H1 (cell line): Measurements from ENCODE around the gene ARHGAP28. TPM values are rescaled to one million over a fixed set of nuclear protein-coding genes. Genes with fewer than 3 reads are reported as not detected.

ENCODE experiments used
- CTCF ChIA-PET: fragments of 300-600 bp; sonication (Branson Sonifier 250); formaldehyde crosslinking; loops from one replicate; lab custom pipeline; 2021; ENCODE audit not compliant: partially characterized antibody; lab: Charles Lee
- POLR2A ChIA-PET: fragments of 300-600 bp; sonication (Branson Sonifier 250); formaldehyde crosslinking; loops from one replicate; lab custom pipeline; 2021; ENCODE audit warnings: inconsistent platforms; ENCODE audit not compliant: partially characterized antibody; lab: Charles Lee
- DNase-seq, 2 experiments: peaks; one replicate each; pipeline versions ENCODE4 v3.0.0 to v3.0.0-alpha.2; 2010 to 2022; ENCODE audit warnings: low spot score in 2 of 2, low read depth in 1 of 2, mixed read lengths in 1 of 2
- FAIRE-seq: peaks from 2 replicates; lab custom pipeline; 2011; peaks lifted over from hg19 to GRCh38; lab: Jason Lieb, UNC
- H2AFZ ChIP-seq: 2 replicates; pipeline ENCODE4 v1.8.1; 2012; ENCODE audit warnings: low read length, inconsistent platforms
- H2AK5ac ChIP-seq: 2 replicates; pipeline ENCODE4 v1.6.1; 2013; ENCODE audit warnings: low read depth, low read length
- H2BK120ac ChIP-seq: replicated peaks from 2 replicates; pipeline ENCODE3; 2013; ENCODE audit warnings: low read depth, low read length, inconsistent platforms
- H2BK12ac ChIP-seq: 2 replicates; pipeline ENCODE4 v1.6.1; 2013; ENCODE audit warnings: low read depth, low read length
- H2BK15ac ChIP-seq: 2 replicates; pipeline ENCODE4 v1.6.1; 2013; ENCODE audit warnings: low read length
- H2BK20ac ChIP-seq: 2 replicates; pipeline ENCODE4 v1.6.1; 2013; ENCODE audit warnings: low read length
- H2BK5ac ChIP-seq: 2 replicates; pipeline ENCODE4 v1.6.1; 2013; ENCODE audit warnings: low read depth, low read length
- H3K14ac ChIP-seq: 2 replicates; pipeline ENCODE4 v1.6.1; 2013; ENCODE audit warnings: inconsistent platforms; ENCODE audit not compliant: insufficient read length
- H3K18ac ChIP-seq: 2 replicates; pipeline ENCODE4 v1.6.1; 2013; ENCODE audit warnings: low read length; ENCODE audit errors: extremely low read depth
- H3K23ac ChIP-seq: 2 replicates; pipeline ENCODE4 v1.6.1; 2013; ENCODE audit warnings: inconsistent platforms; ENCODE audit not compliant: insufficient read length
- H3K23me2 ChIP-seq: 2 replicates; pipeline ENCODE4 v1.6.1; 2013; ENCODE audit warnings: low read depth, low read length
- H3K27ac ChIP-seq: 2 replicates; pipeline ENCODE4 v1.6.1; 2011; ENCODE audit warnings: low read depth, low read length, inconsistent platforms
- H3K27me3 ChIP-seq, 4 experiments: replicated peaks in 1 of 4; 1 replicate in 1 of 4; 2 replicates in 3 of 4; pipeline versions ENCODE4 v1.6.1 to v1.8.1; 2011 to 2013; ENCODE audit warnings: low read length in 3 of 4, mild to moderate bottlenecking in 3 of 4, inconsistent platforms in 2 of 4, mixed read lengths in 2 of 4, moderate library complexity in 1 of 4; ENCODE audit not compliant: control insufficient read depth in 3 of 4, insufficient read depth in 3 of 4; ENCODE audit errors: extremely low read depth in 1 of 4
- H3K36me3 ChIP-seq, 4 experiments: 2 replicates each; pipeline versions ENCODE4 v1.6.1 to v1.8.1; 2011 to 2013; ENCODE audit warnings: mild to moderate bottlenecking in 4 of 4, low read length in 3 of 4, moderate library complexity in 2 of 4, control low read depth in 1 of 4, inconsistent platforms in 1 of 4; ENCODE audit not compliant: insufficient read depth in 4 of 4, control insufficient read depth in 2 of 4
- H3K4ac ChIP-seq: replicated peaks from 2 replicates; pipeline ENCODE3; 2013; ENCODE audit warnings: low read length, low read depth, mixed read lengths, inconsistent platforms; ENCODE audit not compliant: insufficient read length
- H3K4me1 ChIP-seq, 4 experiments: replicated peaks in 1 of 4; 1 replicate in 1 of 4; 2 replicates in 3 of 4; pipeline versions ENCODE4 v1.6.1 to v1.8.1; 2011 to 2013; ENCODE audit warnings: low read length in 3 of 4, inconsistent platforms in 2 of 4, mixed read lengths in 1 of 4; ENCODE audit not compliant: insufficient read depth in 4 of 4, control insufficient read depth in 3 of 4
- H3K4me2 ChIP-seq, 2 experiments: 2 replicates each; pipeline versions ENCODE4 v1.6.1 to v1.8.1; 2011 to 2013; ENCODE audit warnings: low read depth in 2 of 2, low read length in 2 of 2, control low read depth in 1 of 2, inconsistent platforms in 1 of 2, mild to moderate bottlenecking in 1 of 2; ENCODE audit not compliant: insufficient read depth in 1 of 2
- H3K4me3 ChIP-seq, 4 experiments: fragments of 200-600, 300-600 bp in 1 of 4; sonication (generic), shearing (Covaris generic), sonication (Bioruptor Twin) in 1 of 4; 2 replicates each; pipeline versions ENCODE4 v1.5.1 to v1.8.1; 2011 to 2016; ENCODE audit warnings: low read length in 4 of 4, low read depth in 3 of 4, control low read depth in 2 of 4, inconsistent platforms in 2 of 4, mild to moderate bottlenecking in 2 of 4, mixed read lengths in 1 of 4, moderate library complexity in 1 of 4; ENCODE audit not compliant: insufficient read depth in 2 of 4; ENCODE audit errors: extremely low read depth in 1 of 4
- H3K56ac ChIP-seq: replicated peaks from 2 replicates; pipeline ENCODE3; 2013; ENCODE audit warnings: low read depth, mild to moderate bottlenecking, mixed read lengths, low read length, inconsistent platforms; ENCODE audit not compliant: insufficient read length
- H3K79me1 ChIP-seq: 2 replicates; pipeline ENCODE4 v1.6.1; 2013; ENCODE audit warnings: low read depth, low read length, control low read depth
- H3K79me2 ChIP-seq, 2 experiments: 2 replicates each; pipeline versions ENCODE4 v1.6.1 to v1.8.1; 2012 to 2013; ENCODE audit warnings: low read length in 2 of 2, mild to moderate bottlenecking in 2 of 2, inconsistent platforms in 1 of 2; ENCODE audit not compliant: insufficient read depth in 2 of 2, control insufficient read depth in 1 of 2
- H3K9ac ChIP-seq, 4 experiments: replicated peaks in 1 of 4; 1 replicate in 1 of 4; 2 replicates in 3 of 4; pipeline versions ENCODE4 v1.6.1 to v1.8.1; 2011 to 2013; ENCODE audit warnings: low read depth in 3 of 4, low read length in 3 of 4, control low read depth in 2 of 4, mild to moderate bottlenecking in 2 of 4, moderate library complexity in 2 of 4, inconsistent platforms in 1 of 4; ENCODE audit errors: extremely low read depth in 1 of 4
- H3K9me3 ChIP-seq, 2 experiments: 2 replicates each; pipeline versions ENCODE4 v1.6.1 to v1.8.1; 2012 to 2013; ENCODE audit warnings: mild to moderate bottlenecking in 2 of 2, moderate library complexity in 2 of 2, control low read depth in 1 of 2, inconsistent platforms in 1 of 2, low read depth in 1 of 2, low read length in 1 of 2, mixed read lengths in 1 of 2; ENCODE audit not compliant: insufficient read depth in 2 of 2
- H4K20me1 ChIP-seq, 2 experiments: replicated peaks in 1 of 2; 2 replicates each; pipeline versions ENCODE3 to v1.8.1; 2011 to 2013; ENCODE audit warnings: inconsistent platforms in 2 of 2, low read length in 2 of 2, mild to moderate bottlenecking in 1 of 2; ENCODE audit not compliant: insufficient read depth in 2 of 2, control insufficient read depth in 1 of 2
- H4K5ac ChIP-seq: 2 replicates; pipeline ENCODE4 v1.6.1; 2013; ENCODE audit warnings: low read length, low read depth, mixed read lengths, inconsistent platforms; ENCODE audit not compliant: insufficient read length
- H4K8ac ChIP-seq: 2 replicates; pipeline ENCODE4 v1.8.0; 2013; ENCODE audit warnings: mild to moderate bottlenecking, moderate library complexity, low read length, inconsistent platforms; ENCODE audit not compliant: insufficient read depth; ENCODE audit errors: extremely low read depth
- H4K91ac ChIP-seq: replicated peaks from 2 replicates; pipeline ENCODE3; 2013; ENCODE audit warnings: low read length, mixed read lengths, inconsistent platforms; ENCODE audit not compliant: insufficient read length
- ASH2L ChIP-seq: fragments of 200-600, 300-600 bp; sonication (generic); IDR thresholded peaks from one replicate; pipeline ENCODE4 v1.7.1; 2017; ENCODE audit warnings: low read length
- CBX8 ChIP-seq: fragments of 300-800, 300-1000 bp; sonication (generic); IDR thresholded peaks from 2 replicates; pipeline ENCODE4 v1.7.1; 2016; ENCODE audit warnings: low read depth, low read length, borderline replicate concordance
- SRF ChIP-seq: IDR thresholded peaks from 2 replicates; pipeline ENCODE4 v1.6.1; 2011; ENCODE audit warnings: mild to moderate bottlenecking, low read depth, low read length, moderate library complexity
- SUZ12 ChIP-seq: fragments of 200-600 bp; sonication (generic); IDR thresholded peaks from 2 replicates; pipeline ENCODE4 v1.6.1; 2012; ENCODE audit warnings: mild to moderate bottlenecking, inconsistent platforms, low read length, moderate library complexity, mixed read lengths
- TAF7 ChIP-seq: optimal IDR thresholded peaks from 2 replicates; pipeline ENCODE3; 2011; ENCODE audit warnings: low read depth, mild to moderate bottlenecking, inconsistent platforms, low read length, moderate library complexity, borderline replicate concordance
- WGBS, 2 experiments: shearing (Covaris generic) in 1 of 2; methylation state at CpG; one replicate each; pipeline versions ENCODE4 v1.1.6 to v1.1.7; 2013 to 2015; ENCODE audit warnings: low lambda C conversion rate in 2 of 2, mixed read lengths in 2 of 2, inconsistent platforms in 1 of 2, low coverage in 1 of 2, missing lambda C conversion rate in 1 of 2; ENCODE audit not compliant: insufficient replicate concordance in 2 of 2, insufficient coverage in 1 of 2, insufficient read length in 1 of 2; ENCODE audit errors: extremely low coverage in 1 of 2, missing lambda C conversion rate in 1 of 2; 5-methylcytosine and 5-hydroxymethylcytosine counted together
- polyA plus RNA-seq, 7 experiments: library from polyadenylated mRNA; depleted of rRNA in 3 of 7; stranded (reverse) in 5 of 7; unstranded in 2 of 7; fragments of >200 nt in 5 of 7; fragments of 200-250 nt in 2 of 7; gene quantifications; 1 replicate in 5 of 7; 2 replicates in 1 of 7; 4 replicates in 1 of 7; pipeline versions ENCODE4 v1.2.1 to v1.2.3, GENCODE V29; 2011 to 2013; ENCODE audit warnings: missing spikeins in 2 of 7, mixed read lengths in 2 of 7
- total RNA-seq: library from RNA; stranded (reverse); fragmentation: NEBNext Ultra II Directional; extraction: Animal tissue kit (Norgen Biotek cat#: 25700); gene quantifications from 2 replicates; pipeline ENCODE4 v1.2.1, GENCODE V29; 2021

Gene ARHGAP28
- total and polyA plus RNA-seq, 2 of the 8 experiments (the other 6 are each of a cell fraction or from before 2014, with no cell fraction given), result 2.9 to 14.4 TPM

- Histone ChIP-seq H3K4me2 (no peak overlapping the region), H4K5ac (no peak overlapping the region), H3K18ac (no peak overlapping the region), H3K27me3 (no peaks in the 10 kb centered on the region), H3K23me2 (0 out of 2 replicates have a peak, but pooled peaks cover 1% of the 10 kb centered on the region), H3K4ac (no peak overlapping the region), H2BK20ac (no peak overlapping the region), H4K20me1 (peaks cover 0 to 2% of the 10 kb centered on the region in 2 experiments), H2BK15ac (no peak overlapping the region), H2AK5ac (no peak overlapping the region), H3K14ac (no peak overlapping the region), H3K4me3 (no peak overlapping the region), H3K23ac (no peak overlapping the region), H3K27ac (no peak overlapping the region), H4K8ac (no peak overlapping the region), H3K4me1 (no peaks in the 10 kb centered on the region), H3K79me1 (no peaks in the 10 kb centered on the region), H3K56ac (no peak overlapping the region), H2BK12ac (no peak overlapping the region), H2BK5ac (no peak overlapping the region), H3K9me3 (0 out of 4 replicates have a peak, but pooled peaks cover 0 to 4% of the 10 kb centered on the region in 2 experiments), H2AFZ (no peak overlapping the region), H3K79me2 (no peaks in the 10 kb centered on the region), H3K9ac (no peak overlapping the region), H2BK120ac (no peak overlapping the region), H3K36me3 (peaks cover 7 to 38% (median 21%) of the 10 kb centered on the region in 4 experiments), H4K91ac (no peak overlapping the region)
- POLR2A ChIA-PET, result no interaction called here
- no peak for FAIRE-seq
- 93% methylated on average over 18 of the region's 18 CpGs; no CpG with 5 or more reads in 1 of the 2 experiments for WGBS, 2 experiments
- CTCF ChIA-PET, result no interaction called here
- no peak for DNase-seq
- TF ChIP-seq ASH2L (no peak), SRF (no peak), SUZ12 (no peak), TAF7 (no peak), CBX8 (no peak)
Observed at GRCh38 chr18:6955304-6955703, 225.8 kb downstream of the ARHGAP28 start.
